IMR-90 (cell line): ENCODE results near the gene PPARGC1A. TPM values are rescaled to one million over a fixed set of nuclear protein-coding genes. Genes with fewer than 3 reads are reported as not detected.

Experiments used
- ATAC-seq: fragments of 200-7000 bp; cut with Tn5 transposase; 2 replicates; pipeline ENCODE4 v1.9.1; 2020; ENCODE audit warnings: low read depth, mild to moderate bottlenecking, moderate library complexity
- BruUV-seq: library from RNA; stranded (reverse); fragments of 400-500 nt; replicated peaks from 2 replicates; lab custom pipeline; 2021; lab: Mats Ljungman, UMichigan
- CTCF ChIA-PET: fragments of 300-600 bp; formaldehyde crosslinking; extraction: SDS; loops from one replicate; lab custom pipeline; 2021; ENCODE audit warnings: antibody characterized with exemption; lab: Yijun Ruan, JAX
- POLR2A ChIA-PET: fragments of 300-600 bp; sonication (Branson Sonifier 250); formaldehyde crosslinking; loops from one replicate; lab custom pipeline; 2022; ENCODE audit warnings: antibody characterized with exemption; ENCODE audit not compliant: unreplicated experiment; lab: Charles Lee
- DNase-seq: peaks from one replicate; pipeline ENCODE4 v3.0.0; 2013
- H2AFZ ChIP-seq: replicated peaks from 2 replicates; pipeline ENCODE3; 2013; ENCODE audit warnings: low read length, mild to moderate bottlenecking; ENCODE audit not compliant: poor library complexity
- H2AK5ac ChIP-seq: 2 replicates; pipeline ENCODE4 v1.6.1; 2013; ENCODE audit warnings: low read depth, low read length, inconsistent platforms
- H2AK9ac ChIP-seq: replicated peaks from 2 replicates; pipeline ENCODE3; 2013; ENCODE audit warnings: mild to moderate bottlenecking, low read depth, low read length, moderate library complexity; ENCODE audit not compliant: poor library complexity
- H2BK120ac ChIP-seq: 2 replicates; pipeline ENCODE4 v1.6.1; 2013; ENCODE audit warnings: low read depth, low read length, inconsistent platforms
- H2BK15ac ChIP-seq: 3 replicates; pipeline ENCODE4 v1.6.1; 2013; ENCODE audit warnings: low read depth, low read length, inconsistent platforms
- H2BK20ac ChIP-seq: 2 replicates; pipeline ENCODE4 v1.6.1; 2013; ENCODE audit warnings: low read depth, mild to moderate bottlenecking, inconsistent platforms, low read length, moderate library complexity
- H2BK5ac ChIP-seq: 2 replicates; pipeline ENCODE4 v1.6.1; 2013; ENCODE audit warnings: mild to moderate bottlenecking, low read depth, low read length, inconsistent platforms; ENCODE audit not compliant: poor library complexity, severe bottlenecking
- H3K14ac ChIP-seq: replicated peaks from 2 replicates; pipeline ENCODE4 v1.6.1; 2013; ENCODE audit warnings: low read depth, low read length, inconsistent platforms
- H3K18ac ChIP-seq: 2 replicates; pipeline ENCODE4 v1.6.1; 2013; ENCODE audit warnings: low read depth, low read length, control low read depth
- H3K23ac ChIP-seq: 2 replicates; pipeline ENCODE4 v1.6.1; 2013; ENCODE audit warnings: low read depth, low read length, inconsistent platforms
- H3K27ac ChIP-seq: 2 replicates; pipeline ENCODE4 v1.5.1; 2013; ENCODE audit warnings: mild to moderate bottlenecking, control low read depth, low read length; ENCODE audit not compliant: insufficient read depth
- H3K27me3 ChIP-seq: 2 replicates; pipeline ENCODE4 v1.6.1; 2013; ENCODE audit warnings: low read length; ENCODE audit not compliant: control insufficient read depth, insufficient read depth
- H3K36me3 ChIP-seq: 2 replicates; pipeline ENCODE4 v1.6.1; 2013; ENCODE audit warnings: low read length, mixed read lengths; ENCODE audit not compliant: control insufficient read depth, insufficient read depth
- H3K4ac ChIP-seq: 2 replicates; pipeline ENCODE4 v1.6.1; 2013; ENCODE audit warnings: low read depth, low read length, inconsistent platforms
- H3K4me1 ChIP-seq: 2 replicates; pipeline ENCODE4 v1.6.1; 2013; ENCODE audit warnings: low read length, mixed read lengths; ENCODE audit not compliant: control insufficient read depth, insufficient read depth
- H3K4me2 ChIP-seq: 2 replicates; pipeline ENCODE4 v1.6.1; 2013; ENCODE audit warnings: low read depth, mild to moderate bottlenecking, control low read depth, low read length, moderate library complexity
- H3K4me3 ChIP-seq: 2 replicates; pipeline ENCODE4 v1.5.1; 2013; ENCODE audit warnings: low read depth, mild to moderate bottlenecking, control low read depth, low read length, moderate library complexity; ENCODE audit not compliant: insufficient read depth
- H3K56ac ChIP-seq: 2 replicates; pipeline ENCODE4 v1.6.1; 2013; ENCODE audit warnings: low read length, inconsistent platforms; ENCODE audit not compliant: insufficient read depth; ENCODE audit errors: extremely low read depth
- H3K79me1 ChIP-seq, 2 experiments: 2 replicates each; pipeline ENCODE4 v1.6.1; 2013; ENCODE audit warnings: low read length in 2 of 2, inconsistent platforms in 1 of 2, low read depth in 1 of 2
- H3K9ac ChIP-seq: 2 replicates; pipeline ENCODE4 v1.6.1; 2013; ENCODE audit warnings: low read depth, low read length, control low read depth
- H3K9me1 ChIP-seq: 2 replicates; pipeline ENCODE4 v1.6.1; 2013; ENCODE audit warnings: low read length, inconsistent platforms; ENCODE audit not compliant: insufficient read depth
- H3K9me3 ChIP-seq: 2 replicates; pipeline ENCODE4 v1.6.1; 2013; ENCODE audit warnings: low read length; ENCODE audit not compliant: control insufficient read depth, insufficient read depth
- H4K20me1 ChIP-seq: 2 replicates; pipeline ENCODE4 v1.6.1; 2013; ENCODE audit warnings: low read length, inconsistent platforms; ENCODE audit not compliant: insufficient read depth
- H4K5ac ChIP-seq: 2 replicates; pipeline ENCODE4 v1.6.1; 2013; ENCODE audit warnings: mild to moderate bottlenecking, low read depth, low read length, control low read depth
- H4K8ac ChIP-seq, 2 experiments: 2 replicates each; pipeline ENCODE4 v1.6.1; 2013; ENCODE audit warnings: low read depth in 2 of 2, low read length in 2 of 2, control low read depth in 1 of 2, inconsistent platforms in 1 of 2
- H4K91ac ChIP-seq: 2 replicates; pipeline ENCODE4 v1.6.1; 2013; ENCODE audit warnings: low read depth, low read length, inconsistent platforms; ENCODE audit not compliant: insufficient read depth
- BHLHE40 ChIP-seq: fragments of 150-350 bp; IDR thresholded peaks from 2 replicates; pipeline ENCODE4 v1.6.1; 2016; ENCODE audit warnings: mild to moderate bottlenecking, low read depth, low read length
- CEBPB ChIP-seq: IDR thresholded peaks from 2 replicates; pipeline ENCODE4 v1.6.1; 2012; ENCODE audit warnings: low read depth, low read length, improper control_type of control experiment
- CHD1 ChIP-seq: IDR thresholded peaks from 2 replicates; pipeline ENCODE4 v1.6.1; 2012; ENCODE audit warnings: low read depth, low read length, improper control_type of control experiment
- CTCF ChIP-seq: conservative IDR thresholded peaks from 2 replicates; pipeline ENCODE4 v1.5.1; 2012; ENCODE audit warnings: mild to moderate bottlenecking, low read depth, low read length, improper control_type of control experiment
- ELK1 ChIP-seq: fragments of 150-350 bp; IDR thresholded peaks from 2 replicates; pipeline ENCODE4 v1.6.1; 2016; ENCODE audit warnings: low read depth, mild to moderate bottlenecking, low read length, moderate library complexity, borderline replicate concordance
- FOS ChIP-seq: fragments of 150-350 bp; IDR thresholded peaks from 2 replicates; pipeline ENCODE4 v1.6.1; 2016; ENCODE audit warnings: low read depth, low read length
- MAFK ChIP-seq: IDR thresholded peaks from 2 replicates; pipeline ENCODE4 v1.6.1; 2012; ENCODE audit warnings: low read depth, low read length, improper control_type of control experiment
- MAZ ChIP-seq: IDR thresholded peaks from 2 replicates; pipeline ENCODE4 v1.6.1; 2012; ENCODE audit warnings: low read depth, mild to moderate bottlenecking, low read length, improper control_type of control experiment, moderate library complexity, borderline replicate concordance
- MXI1 ChIP-seq: IDR thresholded peaks from 2 replicates; pipeline ENCODE4 v1.6.1; 2012; ENCODE audit warnings: low read depth, mild to moderate bottlenecking, low read length, moderate library complexity, borderline replicate concordance
- NFE2L2 ChIP-seq: fragments of 150-350 bp; IDR thresholded peaks from 2 replicates; pipeline ENCODE4 v1.6.1; 2016; ENCODE audit warnings: low read depth, mild to moderate bottlenecking, low read length
- POLR2A ChIP-seq: IDR thresholded peaks from 2 replicates; pipeline ENCODE4 v1.6.1; 2012; ENCODE audit warnings: mild to moderate bottlenecking, low read depth, low read length
- RAD21 ChIP-seq: IDR thresholded peaks from 2 replicates; pipeline ENCODE4 v1.6.1; 2012; ENCODE audit warnings: low read length, improper control_type of control experiment
- RCOR1 ChIP-seq: IDR thresholded peaks from 2 replicates; pipeline ENCODE4 v1.6.1; 2012; ENCODE audit warnings: mild to moderate bottlenecking, low read length, improper control_type of control experiment; ENCODE audit not compliant: insufficient replicate concordance
- RFX5 ChIP-seq: IDR thresholded peaks from 2 replicates; pipeline ENCODE4 v1.8.0; 2012; ENCODE audit warnings: low read depth, mild to moderate bottlenecking, low read length, moderate library complexity
- SMC3 ChIP-seq: fragments of 150-350 bp; IDR thresholded peaks from 2 replicates; pipeline ENCODE4 v1.6.1; 2016; ENCODE audit warnings: low read depth, mild to moderate bottlenecking, antibody characterized with exemption, low read length, moderate library complexity
- WGBS, 2 experiments: methylation state at CpG; one replicate each; pipeline versions ENCODE4 v1.1.5 to v1.1.7; 2013; ENCODE audit warnings: missing lambda C conversion rate in 2 of 2; ENCODE audit not compliant: insufficient read length in 1 of 2; ENCODE audit errors: extremely low coverage in 2 of 2; 5-methylcytosine and 5-hydroxymethylcytosine counted together
- dilution Hi-C: fragments of 300-500 bp; cut with HindIII; formaldehyde crosslinking; loops from one replicate; pipeline ENCODE4 v1.14.3; 2018; ENCODE audit warnings: low sequenced_read_pairs; ENCODE audit not compliant: unreplicated experiment
- in situ Hi-C: fragments of 300-500 bp; cut with MboI; formaldehyde crosslinking; loops from 3 replicates; pipeline ENCODE4 v1.14.3; 2019; ENCODE audit warnings: low sequenced_read_pairs, inconsistent platforms, mixed read lengths
- intact Hi-C: fragments of 100-400 bp; cut with micrococcal nuclease; formaldehyde crosslinking; loops from 2 replicates; pipeline ENCODE4 v1.10.0; 2022
- polyA plus RNA-seq, 3 experiments: library from polyadenylated mRNA; depleted of rRNA; stranded (reverse); fragments of >200 nt; gene quantifications; 2 replicates each; pipeline ENCODE4 v1.2.3, GENCODE V29; 2012; ENCODE audit warnings: low replicate concordance in 1 of 3
- total RNA-seq: library from RNA; depleted of rRNA; stranded (reverse); fragments of >200 nt; gene quantifications from 2 replicates; pipeline ENCODE4 v1.2.3, GENCODE V29; 2012
- TF ChIP-seq, protein P1 (sequence below): fragments of 150-350 bp; IDR thresholded peaks from 2 replicates; pipeline ENCODE4 v1.6.1; 2017; ENCODE audit warnings: mild to moderate bottlenecking, antibody characterized with exemption, low read length, low read depth

The PPARGC1A gene
- total and polyA plus RNA-seq, 2 of the 4 experiments (the other 2 are of a cell fraction) = under 0.01 to 0.03 TPM

- ATAC-seq = no peak
Measured at GRCh38 chr4:23839279-23839678, 50.6 kb downstream of the PPARGC1A start.

More at GRCh38 chr4:23839279-23839678, 50.6 kb downstream of the PPARGC1A start:
- no peak for DNase-seq
- H3K9me1 ChIP-seq = no peaks in the 10 kb centered on the region
- no peak for TF ChIP-seq CEBPB
- TF ChIP-seq FOS = no peak
- no peak for TF ChIP-seq NFE2L2
- no peak for TF ChIP-seq BHLHE40
- TF ChIP-seq SMC3 = no peak
- no peak for TF ChIP-seq ELK1
- TF ChIP-seq MAZ = no peak
- no peak for TF ChIP-seq RCOR1
- TF ChIP-seq MAFK = no peak
- no peak for TF ChIP-seq CHD1
- TF ChIP-seq POLR2A = no peak
- TF ChIP-seq, protein P1, sequence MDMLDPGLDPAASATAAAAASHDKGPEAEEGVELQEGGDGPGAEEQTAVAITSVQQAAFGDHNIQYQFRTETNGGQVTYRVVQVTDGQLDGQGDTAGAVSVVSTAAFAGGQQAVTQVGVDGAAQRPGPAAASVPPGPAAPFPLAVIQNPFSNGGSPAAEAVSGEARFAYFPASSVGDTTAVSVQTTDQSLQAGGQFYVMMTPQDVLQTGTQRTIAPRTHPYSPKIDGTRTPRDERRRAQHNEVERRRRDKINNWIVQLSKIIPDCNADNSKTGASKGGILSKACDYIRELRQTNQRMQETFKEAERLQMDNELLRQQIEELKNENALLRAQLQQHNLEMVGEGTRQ = no peak
- no peak for TF ChIP-seq RAD21
- no peak for TF ChIP-seq RFX5
- TF ChIP-seq MXI1 = no peak
- TF ChIP-seq CTCF = no peak
- H4K5ac ChIP-seq = no peak overlapping the region
- no peak overlapping the region for H2BK20ac ChIP-seq
- intact Hi-C loops = no loop called here
- no peak overlapping the region for H3K4me3 ChIP-seq
- H3K9me3 ChIP-seq = no peaks in the 10 kb centered on the region
- H3K23ac ChIP-seq = no peak overlapping the region
- H3K36me3 ChIP-seq = no peaks in the 10 kb centered on the region
- no peak overlapping the region for H2BK120ac ChIP-seq
- no peak overlapping the region for H2AFZ ChIP-seq
- no peak overlapping the region for H4K91ac ChIP-seq
- H3K4me1 ChIP-seq = no peaks in the 10 kb centered on the region
- H3K4me2 ChIP-seq = no peak overlapping the region
- H2BK15ac ChIP-seq = no peak overlapping the region
- no peak overlapping the region for H3K27ac ChIP-seq
- H3K56ac ChIP-seq = no peak overlapping the region
- no peak overlapping the region for H3K14ac ChIP-seq
- H2AK5ac ChIP-seq = no peak overlapping the region
- H2AK9ac ChIP-seq = no peak overlapping the region
- in situ Hi-C loops = no loop called here
- no peaks in the 10 kb centered on the region for H3K27me3 ChIP-seq
- dilution Hi-C loops = no loop called here
- 90% methylated on average over 2 of the region's 4 CpGs; no CpG with 5 or more reads in 1 of the 2 experiments for WGBS, 2 experiments
- H3K9ac ChIP-seq = no peak overlapping the region
- CTCF ChIA-PET = no interaction called here
- no peaks in the 10 kb centered on the region for H4K20me1 ChIP-seq
- no peak overlapping the region for H3K4ac ChIP-seq
- H2BK5ac ChIP-seq = no peak overlapping the region
- H3K18ac ChIP-seq = no peak overlapping the region
- no peak overlapping the region for H4K8ac ChIP-seq
- no TSS peak for BruUV-seq
- POLR2A ChIA-PET = no interaction called here
- H3K79me1 ChIP-seq = no peaks in the 10 kb centered on the region
